K562 (cell line): ENCODE measurements around the gene RFT1. TPM values are rescaled to one million over a fixed set of nuclear protein-coding genes. Genes with fewer than 3 reads are reported as not detected.

Experiments used
- ZNF316 ChIP-seq: fragments of 450-650 bp; IDR thresholded peaks from 2 replicates; pipeline ENCODE4 v1.6.1; 2016
- ZNF785 ChIP-seq: fragments of 250-450 bp; sonication (Bioruptor Pico); IDR thresholded peaks from 2 replicates; pipeline ENCODE4 v1.4.0; 2020; ENCODE audit warnings: mild to moderate bottlenecking
- ZZZ3 ChIP-seq: fragments of 450-650 bp; IDR thresholded peaks from 2 replicates; pipeline ENCODE4 v1.6.1; 2016; ENCODE audit warnings: antibody characterized with exemption, mild to moderate bottlenecking, moderate library complexity
- polyA plus RNA-seq, 8 experiments: library from polyadenylated mRNA; depleted of rRNA in 4 of 8; stranded (reverse) in 5 of 8; unstranded in 3 of 8; fragments of >200 nt; fragmentation: Nextera tagmentation in 2 of 8; fragmentation: Illumina TruSeq in 1 of 8; extraction: Ambion mirVana in 2 of 8; extraction: Trizol in 1 of 8; gene quantifications; 2 replicates each; pipeline versions ENCODE4 v1.2.1 to v1.2.3, GENCODE V29; 2011 to 2014; ENCODE audit warnings: inconsistent platforms in 1 of 8, missing spikeins in 1 of 8
- total RNA-seq, 7 experiments: library from RNA; depleted of rRNA in 6 of 7; stranded (reverse); fragments of >200 nt in 6 of 7; fragmentation: Illumina TruSeq in 2 of 7; extraction: Trizol in 2 of 7; gene quantifications; 2 replicates each; pipeline versions ENCODE4 v1.2.1 to v1.2.3, GENCODE V29; 2011 to 2021; ENCODE audit warnings: low replicate concordance in 1 of 7
- TF ChIP-seq, protein P1 (sequence below), 2 experiments: IDR thresholded peaks in 1 of 2; conservative IDR thresholded peaks in 1 of 2; 2 replicates each; pipeline ENCODE4 v1.6.1; 2016; ENCODE audit warnings: low read depth in 2 of 2, mild to moderate bottlenecking in 1 of 2, missing compliant biosample characterization in 1 of 2, missing genetic modification characterization in 1 of 2, moderate library complexity in 1 of 2
- TF ChIP-seq, protein P2 (sequence below), 2 experiments: fragments of 450-650 bp in 1 of 2; sonication (generic) in 1 of 2; formaldehyde crosslinking in 1 of 2; IDR thresholded peaks in 1 of 2; conservative IDR thresholded peaks in 1 of 2; 2 replicates each; pipeline versions ENCODE4 v1.6.1 to v1.8.1; 2016 to 2023; ENCODE audit warnings: mild to moderate bottlenecking in 2 of 2, moderate library complexity in 2 of 2, inconsistent platforms in 1 of 2, missing genetic modification reagents in 1 of 2

RFT1 gene
- total and polyA plus RNA-seq, 9 of the 15 experiments (the other 6 are each of a cell fraction or from before 2014, with no cell fraction given), result 4.4 to 23.8 (median 8.9) TPM

DNA sequence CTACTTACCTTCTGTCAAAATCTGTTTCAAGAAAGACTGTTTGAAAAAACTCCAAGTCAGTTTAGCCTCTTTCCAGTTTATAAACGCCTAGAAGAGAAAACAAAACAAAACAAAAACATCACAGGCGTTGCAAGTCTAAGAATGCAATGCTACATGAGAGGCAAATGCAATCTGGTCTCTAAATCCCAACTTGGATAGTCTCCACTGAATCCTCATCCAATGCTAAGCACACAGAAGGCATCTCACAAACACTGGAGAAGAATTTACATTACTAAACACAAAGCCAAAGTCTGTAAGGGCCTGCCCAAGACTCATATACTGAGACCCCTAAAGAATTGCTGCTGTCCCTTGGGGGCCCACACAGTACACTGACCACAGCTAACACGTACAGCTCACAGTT, 18.4 kb downstream of the RFT1 start (continued):
- TF ChIP-seq, protein P1, sequence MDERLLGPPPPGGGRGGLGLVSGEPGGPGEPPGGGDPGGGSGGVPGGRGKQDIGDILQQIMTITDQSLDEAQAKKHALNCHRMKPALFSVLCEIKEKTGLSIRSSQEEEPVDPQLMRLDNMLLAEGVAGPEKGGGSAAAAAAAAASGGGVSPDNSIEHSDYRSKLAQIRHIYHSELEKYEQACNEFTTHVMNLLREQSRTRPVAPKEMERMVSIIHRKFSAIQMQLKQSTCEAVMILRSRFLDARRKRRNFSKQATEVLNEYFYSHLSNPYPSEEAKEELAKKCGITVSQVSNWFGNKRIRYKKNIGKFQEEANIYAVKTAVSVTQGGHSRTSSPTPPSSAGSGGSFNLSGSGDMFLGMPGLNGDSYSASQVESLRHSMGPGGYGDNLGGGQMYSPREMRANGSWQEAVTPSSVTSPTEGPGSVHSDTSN (CRISPR knock-in tag; IDR thresholded peaks at IDR 0.05; ENCODE audit: low read depth), result no peak
- TF ChIP-seq, protein P1 (tag; conservative IDR thresholded peaks at IDR 0.05; ENCODE audit: low read depth), result no peak
- TF ChIP-seq ZNF316 (no peak), ZZZ3 (no peak), ZNF785 (no peak)
- TF ChIP-seq, protein P2, sequence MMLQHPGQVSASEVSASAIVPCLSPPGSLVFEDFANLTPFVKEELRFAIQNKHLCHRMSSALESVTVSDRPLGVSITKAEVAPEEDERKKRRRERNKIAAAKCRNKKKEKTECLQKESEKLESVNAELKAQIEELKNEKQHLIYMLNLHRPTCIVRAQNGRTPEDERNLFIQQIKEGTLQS (IDR thresholded peaks at IDR 0.05), result no peak
- TF ChIP-seq, protein P2 (CRISPR knock-in tag; conservative IDR thresholded peaks at IDR 0.05), result no peak
